Right lobe of liver (tissue), 6 donors: ENCODE results near the gene ZNF770. TPM values are rescaled to one million over a fixed set of nuclear protein-coding genes. Genes with fewer than 3 reads are reported as not detected.

ENCODE experiments used
- ATAC-seq, 4 donors: fragments of 200-7000 bp; cut with Tn5 transposase; one replicate each; pipeline ENCODE4 v1.9.1; 2020; ENCODE audit warnings: mild to moderate bottlenecking in 4 of 4, moderate library complexity in 4 of 4
- DNase-seq, 3 donors: peaks; one replicate each; pipeline ENCODE4 v3.0.0-alpha.2; 2020
- H3K27ac ChIP-seq, 3 donors: fragments of 200-600 bp; one replicate each; pipeline ENCODE4 v1.8.0; 2022
- H3K27me3 ChIP-seq, 2 donors: fragments of 200-600 bp; one replicate each; pipeline ENCODE4 v1.8.0; 2022
- H3K36me3 ChIP-seq, 4 donors: fragments of 200-600 bp; sonication (generic) in 1 of 4; one replicate each; pipeline versions ENCODE4 v1.5.1 to v1.8.0; 2017 to 2022; ENCODE audit warnings: control low read depth in 1 of 4
- H3K4me1 ChIP-seq, 4 donors: fragments of 200-600 bp; sonication (generic) in 1 of 4; one replicate each; pipeline versions ENCODE4 v1.5.1 to v1.8.0; 2017 to 2022; ENCODE audit warnings: control low read depth in 1 of 4
- H3K4me3 ChIP-seq, 3 donors: fragments of 200-600 bp; one replicate each; pipeline ENCODE4 v1.8.0; 2022
- H3K9me3 ChIP-seq, 4 donors: fragments of 200-600 bp; sonication (generic) in 1 of 4; one replicate each; pipeline versions ENCODE4 v1.5.1 to v1.8.0; 2017 to 2022; ENCODE audit warnings: control low read depth in 1 of 4
- POLR2A ChIP-seq: fragments of 450-650 bp; IDR thresholded peaks from one replicate; pipeline ENCODE4 v1.6.1; 2017; ENCODE audit warnings: antibody characterized with exemption, mild to moderate bottlenecking
- WGBS: methylation state at CpG from one replicate; pipeline ENCODE4 v1.1.6; 2018; ENCODE audit warnings: low coverage, low lambda C conversion rate; ENCODE audit not compliant: insufficient coverage; ENCODE audit errors: missing lambda C conversion rate; 5-methylcytosine and 5-hydroxymethylcytosine counted together
- intact Hi-C, 2 donors: fragments of 100-400 bp; cut with DNase I; formaldehyde crosslinking; loops; one replicate each; pipeline versions ENCODE4 v1.11.2 to v1.14.1; 2022
- long read RNA-seq: library from polyadenylated mRNA; unstranded; transcript quantifications from one replicate; pipeline ENCODE4 v2.0.0, GENCODE V29; 2019
- total RNA-seq, 6 experiments: library from RNA; depleted of rRNA in 2 of 6; stranded (reverse); fragments of >200 nt in 2 of 6; fragmentation: NEBNext Ultra II Directional in 3 of 6; extraction: Animal tissue kit (Norgen Biotek cat#: 25700) in 3 of 6; gene quantifications; one replicate each; pipeline versions ENCODE4 v1.1.0 to v1.2.4, GENCODE V29; 2016 to 2023
- TF ChIP-seq, protein P1 (sequence below), 4 donors: fragments of 200-600 bp in 3 of 4; fragments of 450-650 bp in 1 of 4; IDR thresholded peaks; one replicate each; pipeline versions ENCODE4 v1.5.1 to v1.8.0; 2016 to 2022; ENCODE audit warnings: antibody characterized with exemption in 4 of 4, mild to moderate bottlenecking in 2 of 4
- donor health status: DM: no; HTN: yes; CAD: no.
- donor health status: DM: no; HTN: no; CAD: no.
- donor health status: DM: no; HTN: no; CAD: no.
- donor health status: DM: no; HTN: yes; CAD: no.
- donor health status: DM: no; HTN: yes; CAD: no.

ZNF770 gene, protein sequence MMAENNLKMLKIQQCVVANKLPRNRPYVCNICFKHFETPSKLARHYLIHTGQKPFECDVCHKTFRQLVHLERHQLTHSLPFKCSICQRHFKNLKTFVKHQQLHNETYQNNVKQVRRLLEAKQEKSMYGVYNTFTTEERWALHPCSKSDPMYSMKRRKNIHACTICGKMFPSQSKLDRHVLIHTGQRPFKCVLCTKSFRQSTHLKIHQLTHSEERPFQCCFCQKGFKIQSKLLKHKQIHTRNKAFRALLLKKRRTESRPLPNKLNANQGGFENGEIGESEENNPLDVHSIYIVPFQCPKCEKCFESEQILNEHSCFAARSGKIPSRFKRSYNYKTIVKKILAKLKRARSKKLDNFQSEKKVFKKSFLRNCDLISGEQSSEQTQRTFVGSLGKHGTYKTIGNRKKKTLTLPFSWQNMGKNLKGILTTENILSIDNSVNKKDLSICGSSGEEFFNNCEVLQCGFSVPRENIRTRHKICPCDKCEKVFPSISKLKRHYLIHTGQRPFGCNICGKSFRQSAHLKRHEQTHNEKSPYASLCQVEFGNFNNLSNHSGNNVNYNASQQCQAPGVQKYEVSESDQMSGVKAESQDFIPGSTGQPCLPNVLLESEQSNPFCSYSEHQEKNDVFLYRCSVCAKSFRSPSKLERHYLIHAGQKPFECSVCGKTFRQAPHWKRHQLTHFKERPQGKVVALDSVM
- 10 to 100 TPM; 19.4 to 35.8 (median 24.8) TPM for total RNA-seq
- long read RNA-seq, full-length matches to known transcripts = 6 of 9 reads
- long read RNA-seq, partial matches to known transcripts = 0 of 9 reads
- long read RNA-seq, other reads (novel, unspliced or antisense) = 3 of 9 reads

DNA sequence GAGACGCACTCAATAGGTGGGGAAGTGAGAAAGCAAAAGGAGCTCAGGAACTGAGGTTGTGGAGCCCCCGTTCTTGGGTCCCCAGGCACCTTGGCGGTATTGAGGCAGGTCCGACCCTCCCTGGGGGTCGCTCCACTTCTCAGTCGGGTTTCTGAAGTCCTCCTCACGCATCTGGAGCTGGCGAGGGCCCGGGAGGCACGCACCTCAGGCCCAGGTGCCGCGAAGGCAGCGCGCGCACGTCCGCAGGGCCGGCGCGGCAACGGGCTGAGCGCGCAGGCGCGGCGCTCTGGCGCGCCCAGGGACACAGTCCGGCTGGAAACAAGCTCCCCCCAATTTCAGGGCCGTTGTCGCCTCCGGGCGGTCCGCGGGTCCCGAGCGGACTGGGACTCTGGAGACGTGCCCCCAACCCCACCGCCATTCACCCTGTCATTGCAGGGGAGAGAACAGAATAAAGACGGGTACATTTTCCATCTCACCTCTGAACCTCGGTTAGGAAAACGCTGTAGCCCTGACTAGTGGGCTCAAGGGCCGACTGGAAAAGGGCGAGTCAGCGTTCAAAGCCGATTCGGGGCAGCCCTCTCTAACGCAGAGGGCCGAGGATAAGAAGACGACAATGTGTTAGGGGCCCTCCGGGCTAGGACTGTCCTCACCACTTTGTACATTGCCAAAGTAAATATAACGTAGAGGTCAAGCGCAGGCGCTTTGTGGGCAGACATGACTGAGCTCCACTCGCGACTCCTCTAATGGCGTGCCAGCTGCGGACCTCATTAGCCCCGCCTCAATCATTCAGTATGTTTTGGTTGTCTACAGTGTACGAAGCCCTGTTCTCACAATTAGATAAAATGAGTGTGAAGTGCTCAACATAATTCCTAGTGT, at the start of gene ZNF770:
Gene ZNF770, minus strand, starts transcription at position 261 of the 876 bp plus-strand sequence. CDS start 4,853 bp downstream, outside the sequence.
- Histone ChIP-seq H3K36me3 (peaks cover 0 to 8% (median 0%) of the 10 kb centered on the region in 4 donors), H3K4me1 (peaks cover 0 to 39% (median 12%) of the 10 kb centered on the region in 4 donors), H3K4me3 (peak within 1 kb of the TSS; percentile 85 to 95 (median 95)), H3K9me3 (no peaks in the 10 kb centered on the region), H3K27ac (peak within 1 kb of the TSS; percentile 98 to 99 (median 99)), H3K27me3 (no peaks in the 10 kb centered on the region)
- under 1% methylated on average over 30 of the region's 60 CpGs for WGBS
- TF ChIP-seq POLR2A = peak; percentile 84
- TF ChIP-seq, protein P1, sequence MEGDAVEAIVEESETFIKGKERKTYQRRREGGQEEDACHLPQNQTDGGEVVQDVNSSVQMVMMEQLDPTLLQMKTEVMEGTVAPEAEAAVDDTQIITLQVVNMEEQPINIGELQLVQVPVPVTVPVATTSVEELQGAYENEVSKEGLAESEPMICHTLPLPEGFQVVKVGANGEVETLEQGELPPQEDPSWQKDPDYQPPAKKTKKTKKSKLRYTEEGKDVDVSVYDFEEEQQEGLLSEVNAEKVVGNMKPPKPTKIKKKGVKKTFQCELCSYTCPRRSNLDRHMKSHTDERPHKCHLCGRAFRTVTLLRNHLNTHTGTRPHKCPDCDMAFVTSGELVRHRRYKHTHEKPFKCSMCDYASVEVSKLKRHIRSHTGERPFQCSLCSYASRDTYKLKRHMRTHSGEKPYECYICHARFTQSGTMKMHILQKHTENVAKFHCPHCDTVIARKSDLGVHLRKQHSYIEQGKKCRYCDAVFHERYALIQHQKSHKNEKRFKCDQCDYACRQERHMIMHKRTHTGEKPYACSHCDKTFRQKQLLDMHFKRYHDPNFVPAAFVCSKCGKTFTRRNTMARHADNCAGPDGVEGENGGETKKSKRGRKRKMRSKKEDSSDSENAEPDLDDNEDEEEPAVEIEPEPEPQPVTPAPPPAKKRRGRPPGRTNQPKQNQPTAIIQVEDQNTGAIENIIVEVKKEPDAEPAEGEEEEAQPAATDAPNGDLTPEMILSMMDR (IDR thresholded peaks at IDR 0.05) = peak in 1 of 4 donors; percentile 11
- peak; percentile 78 to 84 (median 83) for DNase-seq
- ATAC-seq = peak; percentile 88 to 91 (median 90)
- intact Hi-C loops = no loop called here

DNA sequence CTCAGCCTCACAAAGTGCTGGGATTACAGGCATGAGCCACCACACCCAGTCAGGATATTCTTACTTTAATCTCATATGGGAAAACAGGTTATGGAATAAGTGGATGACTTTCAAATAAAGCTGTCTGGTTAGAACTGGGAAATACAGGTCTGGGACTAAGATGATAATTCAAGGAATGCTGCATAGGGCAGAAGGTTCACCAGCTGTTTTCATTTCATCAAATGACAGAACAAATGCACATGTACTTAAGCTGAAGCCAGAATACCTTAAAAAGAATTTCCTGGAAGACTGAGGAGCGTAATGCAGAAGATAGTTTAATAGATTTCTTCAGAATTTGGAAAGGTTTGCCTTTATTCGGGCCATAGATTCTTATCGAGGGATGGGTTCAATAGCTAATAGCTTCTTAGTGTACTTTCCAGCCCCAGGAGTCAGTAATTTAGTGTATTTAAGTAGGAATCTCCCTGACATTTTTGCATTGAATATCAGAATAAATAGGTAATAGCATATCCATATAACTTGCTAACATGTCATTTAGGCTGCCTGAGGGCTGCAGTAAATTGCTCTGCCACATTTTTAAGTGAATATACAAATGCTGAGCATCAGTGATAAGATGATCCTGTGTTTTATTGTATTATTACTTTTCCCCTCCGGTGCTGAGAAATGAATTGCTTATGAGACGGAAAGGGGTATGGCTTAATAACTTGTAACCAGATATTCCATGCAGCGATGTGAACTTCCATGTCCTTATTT, 40.3 kb upstream of the ZNF770 start:
- TF ChIP-seq POLR2A = no peak
- TF ChIP-seq, protein P1 (IDR thresholded peaks at IDR 0.05) = no peak
- Histone ChIP-seq H3K27ac (no peak overlapping the region), H3K4me3 (no peak overlapping the region), H3K27me3 (no peaks in the 10 kb centered on the region), H3K9me3 (no peaks in the 10 kb centered on the region), H3K36me3 (no peaks in the 10 kb centered on the region), H3K4me1 (no peaks in the 10 kb centered on the region)
- intact Hi-C loops = no loop called here
- 82% methylated on average over 6 of the region's 6 CpGs for WGBS
- ATAC-seq (no peak), DNase-seq (no peak)

DNA sequence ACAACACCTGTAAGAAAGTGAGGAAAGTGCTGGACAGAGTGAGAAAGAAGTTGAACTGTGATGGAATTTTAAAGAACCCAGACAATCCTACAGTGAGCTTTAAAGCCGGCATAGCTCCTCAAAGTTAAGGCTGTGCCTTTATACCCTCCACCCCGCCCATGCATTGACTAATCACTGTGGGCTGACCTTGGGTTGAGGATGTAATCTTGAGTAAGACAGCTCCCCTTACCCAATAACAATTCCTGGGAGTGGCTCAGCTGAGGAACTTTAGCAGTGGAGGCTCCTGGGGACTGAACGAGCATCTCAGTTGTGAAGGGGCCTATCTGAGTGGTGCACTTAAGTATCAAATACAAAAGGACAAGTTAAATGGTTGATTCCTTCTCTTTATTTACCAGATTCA, 35.7 kb upstream of the ZNF770 start:
- peak in 2 of 4 donors; percentile 13 to 17 for ATAC-seq
- 71% methylated on average over 3 of the region's 3 CpGs for WGBS
- intact Hi-C loops = no loop called here

More for the DNA sequence above, 35.7 kb upstream of the ZNF770 start:
- no peaks in the 10 kb centered on the region for H3K9me3 ChIP-seq
- H3K27me3 ChIP-seq = no peaks in the 10 kb centered on the region
- no peaks in the 10 kb centered on the region for H3K4me1 ChIP-seq
- H3K4me3 ChIP-seq = no peak overlapping the region
- no peaks in the 10 kb centered on the region for H3K36me3 ChIP-seq
- no peak for TF ChIP-seq POLR2A
- TF ChIP-seq, protein P1 (IDR thresholded peaks at IDR 0.05) = no peak
- H3K27ac ChIP-seq = no peak overlapping the region
- peak in 1 of 3 donors; percentile 52 for DNase-seq
